Nephron progenitor cell (in vitro differentiated cells): Measurements from ENCODE around the gene ASCC1.
A peak's percentile ranks its signal among the peaks of the same experiment; 100 is the strongest.
"Not testable (repeated sequence)": the region's sequence is repeated elsewhere in the genome, so short reads cannot be mapped to it uniquely, and the experiment has no call there.

Experiments used
- DNase-seq: peaks from one replicate; pipeline ENCODE4 v3.0.0; 2021
- H3K27ac Mint-ChIP-seq: 2 replicates; pipeline ENCODE4 v1.8.0; 2021; ENCODE audit warnings: mild to moderate bottlenecking, moderate library complexity, mixed read lengths
- H3K27me3 Mint-ChIP-seq: 2 replicates; pipeline ENCODE4 v1.8.0; 2021; ENCODE audit warnings: mild to moderate bottlenecking, low read depth, mixed read lengths; ENCODE audit not compliant: poor library complexity
- H3K36me3 Mint-ChIP-seq: 2 replicates; pipeline ENCODE4 v1.8.0; 2021; ENCODE audit warnings: low read depth, mixed read lengths
- H3K4me1 Mint-ChIP-seq: 2 replicates; pipeline ENCODE4 v1.8.0; 2021; ENCODE audit warnings: mixed read lengths
- H3K4me3 Mint-ChIP-seq: 2 replicates; pipeline ENCODE4 v1.8.0; 2021; ENCODE audit warnings: mild to moderate bottlenecking, moderate library complexity, mixed read lengths
- H3K9me3 Mint-ChIP-seq: 2 replicates; pipeline ENCODE4 v1.8.0; 2021; ENCODE audit warnings: mild to moderate bottlenecking, moderate library complexity, mixed read lengths
- TF ChIP-seq, protein P1 (sequence below): fragments of 200-600 bp; sonication (generic); IDR thresholded peaks from 2 replicates; pipeline ENCODE4 v1.5.0; 2021; ENCODE audit warnings: antibody characterized with exemption

The ASCC1 gene

DNA sequence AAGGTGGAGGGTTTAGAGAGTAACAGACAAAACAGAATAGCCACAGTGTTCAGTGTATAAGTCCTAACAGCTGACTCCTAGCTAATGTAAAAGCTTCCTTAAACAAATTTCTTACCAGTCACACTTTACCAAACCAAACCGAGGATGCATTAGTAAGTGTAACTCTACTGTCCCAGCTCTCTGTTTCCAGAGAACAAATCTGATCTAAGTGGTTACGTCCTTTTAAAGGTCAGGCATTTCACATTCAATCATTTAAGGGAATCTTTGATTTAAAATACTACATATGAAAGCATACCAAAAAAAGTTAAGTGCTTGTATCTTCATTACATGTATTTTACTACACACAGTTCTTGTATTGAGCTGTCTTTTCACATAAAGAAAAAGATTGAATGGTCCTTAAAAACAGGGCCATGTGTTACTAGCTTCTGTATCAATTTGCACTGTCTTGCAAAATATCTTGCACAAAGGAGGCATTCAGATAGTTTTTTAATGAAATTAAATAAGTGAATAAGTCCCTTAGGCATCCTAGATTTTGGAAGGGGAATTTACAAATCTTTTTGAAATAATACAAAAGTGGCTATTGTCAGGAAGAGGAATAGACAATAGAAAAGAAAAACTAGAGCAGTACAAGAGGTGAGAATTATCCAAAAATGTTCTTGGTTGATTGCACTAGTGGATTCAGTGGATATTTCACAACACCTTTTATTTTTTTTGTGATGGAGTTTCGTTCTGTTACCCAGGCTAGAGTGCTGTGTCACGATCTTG, 69.3 kb downstream of the ASCC1 start:
- peak overlapping the region; percentile 84 for H3K27ac Mint-ChIP-seq
- TF ChIP-seq, protein P1, sequence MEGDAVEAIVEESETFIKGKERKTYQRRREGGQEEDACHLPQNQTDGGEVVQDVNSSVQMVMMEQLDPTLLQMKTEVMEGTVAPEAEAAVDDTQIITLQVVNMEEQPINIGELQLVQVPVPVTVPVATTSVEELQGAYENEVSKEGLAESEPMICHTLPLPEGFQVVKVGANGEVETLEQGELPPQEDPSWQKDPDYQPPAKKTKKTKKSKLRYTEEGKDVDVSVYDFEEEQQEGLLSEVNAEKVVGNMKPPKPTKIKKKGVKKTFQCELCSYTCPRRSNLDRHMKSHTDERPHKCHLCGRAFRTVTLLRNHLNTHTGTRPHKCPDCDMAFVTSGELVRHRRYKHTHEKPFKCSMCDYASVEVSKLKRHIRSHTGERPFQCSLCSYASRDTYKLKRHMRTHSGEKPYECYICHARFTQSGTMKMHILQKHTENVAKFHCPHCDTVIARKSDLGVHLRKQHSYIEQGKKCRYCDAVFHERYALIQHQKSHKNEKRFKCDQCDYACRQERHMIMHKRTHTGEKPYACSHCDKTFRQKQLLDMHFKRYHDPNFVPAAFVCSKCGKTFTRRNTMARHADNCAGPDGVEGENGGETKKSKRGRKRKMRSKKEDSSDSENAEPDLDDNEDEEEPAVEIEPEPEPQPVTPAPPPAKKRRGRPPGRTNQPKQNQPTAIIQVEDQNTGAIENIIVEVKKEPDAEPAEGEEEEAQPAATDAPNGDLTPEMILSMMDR: no peak
- H3K9me3 Mint-ChIP-seq: peaks cover 7% of the 10 kb centered on the region
- DNase-seq: no peak
- H3K36me3 Mint-ChIP-seq: peaks cover 24% of the 10 kb centered on the region
- peaks cover 6% of the 10 kb centered on the region for H3K27me3 Mint-ChIP-seq
- H3K4me3 Mint-ChIP-seq: no peak overlapping the region
- H3K4me1 Mint-ChIP-seq: peaks cover 10% of the 10 kb centered on the region

DNA sequence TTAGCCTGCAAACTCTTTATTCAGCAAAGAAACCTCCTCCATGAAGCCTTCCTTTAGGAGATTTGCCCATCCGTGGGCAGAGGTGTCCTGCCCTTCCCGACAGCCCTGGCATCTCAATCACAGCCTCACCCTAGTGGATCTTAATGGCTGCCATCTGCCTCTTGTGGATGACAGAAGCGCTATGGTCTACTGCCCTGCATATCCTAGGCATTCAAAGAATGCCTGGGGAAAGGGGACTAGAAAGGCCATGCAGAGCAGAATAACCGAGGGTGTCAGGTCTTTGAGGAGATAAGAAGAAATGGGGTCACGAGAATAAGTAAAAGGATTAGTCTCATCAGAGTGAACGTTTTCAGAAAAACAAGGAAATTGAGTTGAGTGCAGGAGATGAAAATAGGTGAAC, 70.0 kb downstream of the ASCC1 start:
- H3K36me3 Mint-ChIP-seq: peaks cover 22% of the 10 kb centered on the region
- H3K4me3 Mint-ChIP-seq: no peak overlapping the region
- TF ChIP-seq, protein P1: no peak
- H3K9me3 Mint-ChIP-seq: peaks cover 7% of the 10 kb centered on the region
- H3K27ac Mint-ChIP-seq: peak overlapping the region; percentile 84
- DNase-seq: peak; percentile 26
- H3K4me1 Mint-ChIP-seq: peaks cover 10% of the 10 kb centered on the region
- peaks cover 6% of the 10 kb centered on the region for H3K27me3 Mint-ChIP-seq

DNA sequence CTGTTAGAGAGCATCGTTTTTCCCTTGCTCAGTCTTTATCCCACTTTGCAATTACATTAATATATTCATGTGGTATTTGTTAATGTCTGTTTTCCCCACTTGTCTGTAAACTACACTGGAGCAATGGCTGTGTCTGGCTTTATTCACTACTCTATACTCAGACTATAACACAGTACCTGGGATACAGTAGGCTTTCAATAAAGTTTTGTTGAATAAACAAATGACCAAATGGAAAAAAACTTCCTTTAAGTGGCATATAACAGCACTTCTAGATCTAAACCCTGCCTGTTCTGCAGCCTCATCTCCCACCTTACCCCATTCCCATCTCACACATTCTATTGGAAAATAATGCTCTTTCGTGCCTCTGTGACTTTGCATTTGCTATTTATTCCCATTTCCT, 70.4 kb downstream of the ASCC1 start:
- peaks cover 10% of the 10 kb centered on the region for H3K4me1 Mint-ChIP-seq
- H3K27me3 Mint-ChIP-seq: peaks cover 6% of the 10 kb centered on the region
- no peak overlapping the region for H3K27ac Mint-ChIP-seq
- DNase-seq: no peak
- peaks cover 17% of the 10 kb centered on the region for H3K36me3 Mint-ChIP-seq
- H3K4me3 Mint-ChIP-seq: no peak overlapping the region
- H3K9me3 Mint-ChIP-seq: peaks cover 6% of the 10 kb centered on the region
- TF ChIP-seq, protein P1: no peak

DNA sequence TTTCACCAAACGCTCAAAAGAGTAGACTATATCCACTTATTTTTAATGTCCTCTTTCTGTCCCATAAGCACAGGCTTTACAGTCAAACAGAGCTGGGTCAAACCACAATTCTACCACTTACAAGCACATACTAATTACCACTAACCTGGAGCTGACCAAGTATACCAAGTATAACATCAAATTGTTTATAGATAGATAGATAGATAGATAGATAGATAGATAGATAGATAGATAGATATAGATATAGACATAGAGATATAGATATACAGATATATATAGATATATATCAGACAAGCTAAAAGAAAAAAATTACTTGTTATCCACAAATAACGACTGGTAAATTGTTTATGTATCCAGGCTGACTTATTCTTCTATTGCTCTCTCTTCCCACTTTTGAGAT, 75.2 kb downstream of the ASCC1 start:
- Mint-ChIP-seq H3K27ac (no peak overlapping the region), H3K4me3 (no peak overlapping the region), H3K36me3 (peaks cover 17% of the 10 kb centered on the region), H3K27me3 (peaks cover 6% of the 10 kb centered on the region), H3K4me1 (peaks cover 3% of the 10 kb centered on the region), H3K9me3 (peaks cover 4% of the 10 kb centered on the region)
- DNase-seq: no peak
- TF ChIP-seq, protein P1: no peak

DNA sequence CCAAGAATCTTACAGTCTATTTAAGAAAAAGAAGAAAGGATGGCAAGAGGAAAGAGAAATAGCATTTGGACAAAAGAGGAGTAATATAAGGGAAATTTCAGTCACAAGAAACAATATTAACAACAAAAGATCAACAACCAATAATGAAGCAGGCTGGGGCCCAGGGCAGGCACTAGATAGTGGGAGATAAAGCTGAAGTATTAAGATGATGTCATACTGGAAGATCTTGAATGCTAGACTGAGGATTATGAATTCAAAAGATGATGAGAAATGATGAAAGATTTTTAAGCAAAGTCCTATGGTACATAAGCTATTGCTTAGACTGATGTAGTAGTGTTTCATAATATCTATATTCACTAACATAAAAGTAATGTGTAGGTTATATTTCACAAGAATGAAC, 75.9 kb downstream of the ASCC1 start:
- Mint-ChIP-seq H3K9me3 (peaks cover 4% of the 10 kb centered on the region), H3K36me3 (peaks cover 23% of the 10 kb centered on the region), H3K4me3 (no peak overlapping the region), H3K27me3 (peaks cover 8% of the 10 kb centered on the region), H3K4me1 (peaks cover 5% of the 10 kb centered on the region), H3K27ac (no peak overlapping the region)
- TF ChIP-seq, protein P1: no peak
- no peak for DNase-seq

DNA sequence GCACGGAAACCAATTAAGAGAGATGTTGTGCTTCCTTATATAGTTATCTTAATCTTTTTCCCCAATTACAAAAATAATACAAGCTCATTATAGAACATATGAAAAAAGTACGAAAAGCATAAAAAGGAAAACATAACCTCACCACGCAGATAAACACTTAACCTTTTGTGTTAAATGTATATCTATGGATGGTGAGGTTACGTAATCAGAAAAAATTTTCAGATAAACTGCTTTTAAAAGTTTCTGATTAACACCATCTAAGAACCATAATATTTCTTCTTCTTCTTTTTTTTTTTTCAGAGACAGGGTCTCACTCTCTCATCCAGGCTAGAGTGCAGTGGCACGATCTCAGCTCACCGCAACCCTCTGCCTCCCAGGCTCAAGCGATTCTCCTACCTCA, 78.5 kb downstream of the ASCC1 start:
- H3K36me3 Mint-ChIP-seq: peaks cover 27% of the 10 kb centered on the region
- TF ChIP-seq, protein P1: no peak
- peaks cover 13% of the 10 kb centered on the region for H3K4me1 Mint-ChIP-seq
- no peak for DNase-seq
- H3K27ac Mint-ChIP-seq: no peak overlapping the region
- H3K4me3 Mint-ChIP-seq: no peak overlapping the region
- H3K9me3 Mint-ChIP-seq: peaks cover 4% of the 10 kb centered on the region
- peaks cover 6% of the 10 kb centered on the region for H3K27me3 Mint-ChIP-seq

DNA sequence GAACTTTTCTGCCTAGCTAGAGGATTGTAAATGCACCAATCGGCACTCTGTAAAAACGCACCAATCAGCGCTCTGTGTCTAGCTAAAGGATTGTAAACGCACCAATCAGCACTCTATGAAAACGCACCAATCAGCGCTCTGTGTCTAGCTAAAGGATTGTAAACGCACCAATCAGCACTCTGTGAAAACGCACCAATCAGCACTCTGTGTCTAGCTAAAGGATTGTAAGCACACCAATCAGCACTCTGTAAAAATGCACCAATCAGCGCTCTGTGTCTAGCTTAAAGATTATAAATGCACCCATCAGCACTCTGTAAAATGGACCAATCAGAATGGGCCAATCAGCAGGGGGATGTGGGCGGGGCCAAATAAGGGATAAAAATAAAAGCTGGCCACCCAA, 79.9 kb downstream of the ASCC1 start:
- not testable (repeated sequence) for H3K27ac Mint-ChIP-seq, DNase-seq, H3K27me3 Mint-ChIP-seq, H3K9me3 Mint-ChIP-seq, H3K4me3 Mint-ChIP-seq
- H3K4me1 Mint-ChIP-seq: peaks cover 13% of the 10 kb centered on the region
- H3K36me3 Mint-ChIP-seq: peaks cover 31% of the 10 kb centered on the region
